Right lobe of liver (tissue), 6 donors: ENCODE data around the gene WFDC2. TPM values are rescaled to one million over a fixed set of nuclear protein-coding genes. Genes with fewer than 3 reads are reported as not detected.

Experiments
- ATAC-seq, 4 donors: fragments of 200-7000 bp; cut with Tn5 transposase; one replicate each; pipeline ENCODE4 v1.9.1; 2020; ENCODE audit warnings: mild to moderate bottlenecking in 4 of 4, moderate library complexity in 4 of 4
- DNase-seq, 3 donors: peaks; one replicate each; pipeline ENCODE4 v3.0.0-alpha.2; 2020
- H3K27ac ChIP-seq, 3 donors: fragments of 200-600 bp; one replicate each; pipeline ENCODE4 v1.8.0; 2022
- H3K27me3 ChIP-seq, 2 donors: fragments of 200-600 bp; one replicate each; pipeline ENCODE4 v1.8.0; 2022
- H3K36me3 ChIP-seq, 4 donors: fragments of 200-600 bp; sonication (generic) in 1 of 4; one replicate each; pipeline versions ENCODE4 v1.5.1 to v1.8.0; 2017 to 2022; ENCODE audit warnings: control low read depth in 1 of 4
- H3K4me1 ChIP-seq, 4 donors: fragments of 200-600 bp; sonication (generic) in 1 of 4; one replicate each; pipeline versions ENCODE4 v1.5.1 to v1.8.0; 2017 to 2022; ENCODE audit warnings: control low read depth in 1 of 4
- H3K4me3 ChIP-seq, 3 donors: fragments of 200-600 bp; one replicate each; pipeline ENCODE4 v1.8.0; 2022
- H3K9me3 ChIP-seq, 4 donors: fragments of 200-600 bp; sonication (generic) in 1 of 4; one replicate each; pipeline versions ENCODE4 v1.5.1 to v1.8.0; 2017 to 2022; ENCODE audit warnings: control low read depth in 1 of 4
- POLR2A ChIP-seq: fragments of 450-650 bp; IDR thresholded peaks from one replicate; pipeline ENCODE4 v1.6.1; 2017; ENCODE audit warnings: antibody characterized with exemption, mild to moderate bottlenecking
- WGBS: methylation state at CpG from one replicate; pipeline ENCODE4 v1.1.6; 2018; ENCODE audit warnings: low coverage, low lambda C conversion rate; ENCODE audit not compliant: insufficient coverage; ENCODE audit errors: missing lambda C conversion rate; 5-methylcytosine and 5-hydroxymethylcytosine counted together
- intact Hi-C, 2 donors: fragments of 100-400 bp; cut with DNase I; formaldehyde crosslinking; loops; one replicate each; pipeline versions ENCODE4 v1.11.2 to v1.14.1; 2022
- total RNA-seq, 6 experiments: library from RNA; depleted of rRNA in 2 of 6; stranded (reverse); fragments of >200 nt in 2 of 6; fragmentation: NEBNext Ultra II Directional in 3 of 6; extraction: Animal tissue kit (Norgen Biotek cat#: 25700) in 3 of 6; gene quantifications; one replicate each; pipeline versions ENCODE4 v1.1.0 to v1.2.4, GENCODE V29; 2016 to 2023
- TF ChIP-seq, protein P1 (sequence below), 4 donors: fragments of 200-600 bp in 3 of 4; fragments of 450-650 bp in 1 of 4; IDR thresholded peaks; one replicate each; pipeline versions ENCODE4 v1.5.1 to v1.8.0; 2016 to 2022; ENCODE audit warnings: antibody characterized with exemption in 4 of 4, mild to moderate bottlenecking in 2 of 4
- donor health status: DM: no; HTN: yes; CAD: no.
- donor health status: DM: no; HTN: no; CAD: no.
- donor health status: DM: no; HTN: no; CAD: no.
- donor health status: DM: no; HTN: yes; CAD: no.
- donor health status: DM: no; HTN: yes; CAD: no.

Gene WFDC2
- total RNA-seq, 6 experiments from 2014 or later = 0.77 to 2.8 (median 1.8) TPM; not detected in 1

GRCh38 chr20:45433316-45433715 is 36.2 kb upstream of the WFDC2 start:
- TF ChIP-seq, protein P1, sequence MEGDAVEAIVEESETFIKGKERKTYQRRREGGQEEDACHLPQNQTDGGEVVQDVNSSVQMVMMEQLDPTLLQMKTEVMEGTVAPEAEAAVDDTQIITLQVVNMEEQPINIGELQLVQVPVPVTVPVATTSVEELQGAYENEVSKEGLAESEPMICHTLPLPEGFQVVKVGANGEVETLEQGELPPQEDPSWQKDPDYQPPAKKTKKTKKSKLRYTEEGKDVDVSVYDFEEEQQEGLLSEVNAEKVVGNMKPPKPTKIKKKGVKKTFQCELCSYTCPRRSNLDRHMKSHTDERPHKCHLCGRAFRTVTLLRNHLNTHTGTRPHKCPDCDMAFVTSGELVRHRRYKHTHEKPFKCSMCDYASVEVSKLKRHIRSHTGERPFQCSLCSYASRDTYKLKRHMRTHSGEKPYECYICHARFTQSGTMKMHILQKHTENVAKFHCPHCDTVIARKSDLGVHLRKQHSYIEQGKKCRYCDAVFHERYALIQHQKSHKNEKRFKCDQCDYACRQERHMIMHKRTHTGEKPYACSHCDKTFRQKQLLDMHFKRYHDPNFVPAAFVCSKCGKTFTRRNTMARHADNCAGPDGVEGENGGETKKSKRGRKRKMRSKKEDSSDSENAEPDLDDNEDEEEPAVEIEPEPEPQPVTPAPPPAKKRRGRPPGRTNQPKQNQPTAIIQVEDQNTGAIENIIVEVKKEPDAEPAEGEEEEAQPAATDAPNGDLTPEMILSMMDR (IDR thresholded peaks at IDR 0.05) = no peak
- no peak for TF ChIP-seq POLR2A
- no peaks in the 10 kb centered on the region for H3K27me3 ChIP-seq
- DNase-seq = no peak
- intact Hi-C loops = no loop called here
- WGBS = 61% methylated on average over 3 of the region's 3 CpGs
- no peak overlapping the region for H3K4me3 ChIP-seq
- no peaks in the 10 kb centered on the region for H3K36me3 ChIP-seq
- no peaks in the 10 kb centered on the region for H3K9me3 ChIP-seq
- H3K4me1 ChIP-seq = no peaks in the 10 kb centered on the region
- no peak overlapping the region for H3K27ac ChIP-seq
- ATAC-seq = no peak

DNA sequence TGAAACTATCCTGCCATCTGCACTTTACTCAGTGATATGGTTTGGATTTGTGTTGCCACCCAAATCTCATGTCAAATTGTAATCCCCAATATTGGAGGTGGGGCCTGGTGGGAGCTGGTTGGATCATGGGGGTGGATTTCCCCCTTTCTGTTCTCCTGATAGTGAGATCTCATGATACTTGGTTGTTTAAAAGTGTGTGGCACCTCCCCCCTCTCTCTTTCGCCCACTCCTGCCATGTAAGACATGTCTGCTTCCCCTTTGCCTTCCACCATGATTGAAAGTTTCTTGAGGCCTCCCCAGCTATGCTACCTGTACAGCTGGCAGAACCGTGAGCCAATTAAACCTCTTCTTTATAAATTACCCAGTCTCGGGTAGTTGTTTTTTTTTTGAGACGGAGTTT is 35.6 kb upstream of the WFDC2 start:
- no peak for ATAC-seq
- no peak for DNase-seq
- Histone ChIP-seq H3K27me3 (no peaks in the 10 kb centered on the region), H3K36me3 (no peaks in the 10 kb centered on the region), H3K4me3 (no peak overlapping the region), H3K27ac (no peak overlapping the region), H3K9me3 (no peaks in the 10 kb centered on the region), H3K4me1 (no peaks in the 10 kb centered on the region)
- intact Hi-C loops = no loop called here
- TF ChIP-seq, protein P1 (IDR thresholded peaks at IDR 0.05) = no peak
- TF ChIP-seq POLR2A = no peak
- WGBS = no CpG with 5 or more reads among the region's 4 CpGs

- ATAC-seq = peak; percentile 100
- Histone ChIP-seq H3K27ac (peak overlapping the region; percentile 22 to 66 (median 52)), H3K27me3 (no peaks in the 10 kb centered on the region), H3K4me3 (peak overlapping the region; percentile 50 to 62 (median 57)), H3K9me3 (no peaks in the 10 kb centered on the region), H3K36me3 (no peaks in the 10 kb centered on the region), H3K4me1 (no peaks in the 10 kb centered on the region)
- intact Hi-C loops = loop anchor here in 1 of 2 donors (5.0 kb wide), 1 partner anchor 120 kb away; no protein-coding TSS in a partner anchor
- DNase-seq = peak; percentile 90 to 91 (median 90)
- WGBS = 5% methylated on average over 24 of the region's 33 CpGs
- TF ChIP-seq, protein P1 (IDR thresholded peaks at IDR 0.05) = peak; percentile 91 to 97 (median 96)
- no peak for TF ChIP-seq POLR2A
Observed at GRCh38 chr20:45436732-45437485, 32.6 kb upstream of the WFDC2 start.

GRCh38 chr20:45440424-45440823 is 29.1 kb upstream of the WFDC2 start:
- H3K4me1 ChIP-seq = no peaks in the 10 kb centered on the region
- 64% methylated on average over 3 of the region's 3 CpGs for WGBS
- no peaks in the 10 kb centered on the region for H3K9me3 ChIP-seq
- intact Hi-C loops = loop anchor here in 1 of 2 donors (5.0 to 10.0 kb wide), 2 partner anchors 66 to 123 kb away; partner anchors contain the start of gene TP53TG5
- H3K27me3 ChIP-seq = no peaks in the 10 kb centered on the region
- ATAC-seq (no peak), DNase-seq (no peak)
- TF ChIP-seq POLR2A = no peak
- TF ChIP-seq, protein P1 (IDR thresholded peaks at IDR 0.05) = no peak
- no peak overlapping the region for H3K27ac ChIP-seq
- H3K36me3 ChIP-seq = no peaks in the 10 kb centered on the region
- no peak overlapping the region for H3K4me3 ChIP-seq
